ENCODE results near the gene TMOD2.

TMOD2 gene

GRCh38 chr15:51856714-51857380 lies 105.5 kb downstream of the TMOD2 start:
- DNase-seq (ENCODE audit: low spot score): no peak

DNA sequence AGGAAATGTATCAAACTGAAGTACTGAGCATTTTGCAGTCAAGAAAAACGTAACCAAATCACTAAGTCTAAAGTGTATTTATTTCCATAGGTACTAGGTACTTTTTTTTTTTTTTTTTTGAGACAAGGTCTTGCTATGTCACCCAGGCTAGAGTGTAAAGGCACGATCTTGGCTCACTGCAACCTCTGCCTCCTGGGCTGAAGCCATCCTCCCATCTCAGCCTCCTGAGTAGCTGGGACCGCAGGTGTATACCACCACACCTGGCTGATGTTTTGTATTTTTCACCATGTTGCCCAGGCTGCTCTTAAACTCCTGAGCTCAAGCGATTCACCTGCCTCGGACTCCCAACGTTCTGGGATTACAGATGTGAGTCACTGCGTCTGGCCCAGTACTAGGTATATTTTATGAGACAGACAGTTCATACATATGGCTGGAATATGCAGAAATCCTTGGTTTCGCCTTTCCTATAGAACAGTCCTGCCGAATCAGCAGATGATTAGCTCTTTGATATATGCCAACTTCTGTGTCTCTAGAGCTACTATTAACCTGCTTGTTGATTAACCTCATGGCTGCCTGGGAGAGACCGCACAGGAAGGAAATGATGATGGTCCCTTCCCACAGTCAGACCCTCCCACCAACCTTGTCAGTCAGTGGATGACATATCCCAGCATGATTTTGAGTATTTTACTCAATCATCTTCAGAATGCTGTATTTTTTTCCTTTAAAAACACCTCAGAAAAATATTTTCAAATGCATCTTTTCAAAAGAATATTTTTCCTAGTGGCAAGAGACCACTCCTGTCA lies 110.4 kb downstream of the TMOD2 start:
- no peak for DNase-seq (ENCODE audit: low spot score)

- DNase-seq (ENCODE audit: low spot score): no peak
Observed at GRCh38 chr15:51863131-51863530, 111.7 kb downstream of the TMOD2 start.

- DNase-seq (ENCODE audit: low spot score): no peak
Observed at GRCh38 chr15:51864408-51865056, 113.1 kb downstream of the TMOD2 start.

- DNase-seq (ENCODE audit: low spot score): no peak
Observed at GRCh38 chr15:51865317-51865716, 113.9 kb downstream of the TMOD2 start.
